ENCODE measurements around the gene SLMAP. TPM values are rescaled to one million over a fixed set of nuclear protein-coding genes. Genes with fewer than 3 reads are reported as not detected.

SLMAP gene
- total and polyA plus RNA-seq, 2 experiments from 2014 or later: 32.1 to 73.0 TPM

DNA sequence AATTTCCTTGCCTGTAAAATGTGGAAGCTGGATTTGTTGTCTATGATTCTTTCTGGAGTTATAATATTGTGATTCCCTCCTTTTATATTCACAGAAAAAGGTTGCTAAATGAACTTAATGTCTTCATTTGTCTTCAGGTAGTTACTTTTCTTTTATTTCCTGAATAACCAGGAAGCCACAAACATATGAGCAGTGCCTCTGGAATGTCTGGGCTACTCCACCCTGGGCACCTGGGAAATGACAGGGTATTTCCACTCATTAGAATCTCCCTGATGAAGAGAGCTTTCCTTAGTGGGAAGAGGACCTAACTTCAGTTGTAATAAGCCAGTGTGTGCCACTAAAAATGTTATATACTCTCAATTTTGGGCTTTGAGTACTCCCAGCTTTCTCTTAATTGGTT, 3.8 kb upstream of the SLMAP start (continued):
- TF ChIP-seq, protein P1, sequence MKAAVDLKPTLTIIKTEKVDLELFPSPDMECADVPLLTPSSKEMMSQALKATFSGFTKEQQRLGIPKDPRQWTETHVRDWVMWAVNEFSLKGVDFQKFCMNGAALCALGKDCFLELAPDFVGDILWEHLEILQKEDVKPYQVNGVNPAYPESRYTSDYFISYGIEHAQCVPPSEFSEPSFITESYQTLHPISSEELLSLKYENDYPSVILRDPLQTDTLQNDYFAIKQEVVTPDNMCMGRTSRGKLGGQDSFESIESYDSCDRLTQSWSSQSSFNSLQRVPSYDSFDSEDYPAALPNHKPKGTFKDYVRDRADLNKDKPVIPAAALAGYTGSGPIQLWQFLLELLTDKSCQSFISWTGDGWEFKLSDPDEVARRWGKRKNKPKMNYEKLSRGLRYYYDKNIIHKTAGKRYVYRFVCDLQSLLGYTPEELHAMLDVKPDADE (IDR thresholded peaks at IDR 0.05): no peak
- no peak for TF ChIP-seq POLR2AphosphoS5 (IDR thresholded peaks at IDR 0.05; ENCODE audit: low read depth)

GRCh38 chr3:57753016-57753415, 3.1 kb upstream of the SLMAP start:
- Histone ChIP-seq H3K27me3 (ENCODE audit: insufficient read depth) (no peaks in the 10 kb centered on the region), H3K4me2 (no peak overlapping the region), H3K4me1 (ENCODE audit: insufficient read depth) (peaks cover 2% of the 10 kb centered on the region; the same call in 1 of the 2 replicates), H2AFZ (no peak overlapping the region), H3K9me2 (ENCODE audit: insufficient read depth) (no peaks in the 10 kb centered on the region), H3F3A (replicated peaks; ENCODE audit: low read depth) (0 out of 2 replicates have a peak, but pooled peaks cover 3% of the 10 kb centered on the region), H4K20me1 (replicated peaks; ENCODE audit: insufficient read depth) (0 out of 2 replicates have a peak, but pooled peaks cover 4% of the 10 kb centered on the region), H3K27ac (ENCODE audit: low read depth) (no peak overlapping the region), H3K4me3 (no peak overlapping the region), H3K36me3 (ENCODE audit: insufficient read depth) (no peaks in the 10 kb centered on the region), H3K79me2 (replicated peaks; ENCODE audit: insufficient read depth) (peaks cover 12% of the 10 kb centered on the region)
- Mint-ChIP-seq H3K4me3 (no peak overlapping the region), H3K27me3 (ENCODE audit: insufficient read depth, low read depth, poor library complexity) (peaks cover 3% of the 10 kb centered on the region), H3K9me3 (no peaks in the 10 kb centered on the region; the same call in 2 of the 3 replicates), H3K27ac (no peak overlapping the region), H3K4me1 (peaks cover 3% of the 10 kb centered on the region; the same call in 2 of the 3 replicates), H3K36me3 (ENCODE audit: low read depth) (peaks cover 8% of the 10 kb centered on the region)
- ATAC-seq (no peak), DNase-seq (ENCODE audit: low spot score) (no peak)
- TF ChIP-seq REST (IDR thresholded peaks at IDR 0.05; ENCODE audit: unreplicated experiment) (no peak), NANOG (IDR thresholded peaks at IDR 0.05; ENCODE audit: borderline replicate concordance) (no peak), EZH2phosphoT487 (IDR thresholded peaks at IDR 0.05; ENCODE audit: unreplicated experiment) (no peak), JUNB (IDR thresholded peaks at IDR 0.05; ENCODE audit: unreplicated experiment) (no peak), EZH2 (IDR thresholded peaks at IDR 0.05; ENCODE audit: low read depth, unreplicated experiment) (no peak), ZNF331 (CRISPR knock-in tag; IDR thresholded peaks at IDR 0.05; ENCODE audit: low read depth) (no peak), ZNF462 (CRISPR knock-in tag; IDR thresholded peaks at IDR 0.05) (no peak), STAT1 (IDR thresholded peaks at IDR 0.05; ENCODE audit: unreplicated experiment) (no peak), POLR2AphosphoS5 (IDR thresholded peaks at IDR 0.05; ENCODE audit: low read depth) (no peak), ZNF114 (CRISPR knock-in tag; IDR thresholded peaks at IDR 0.05) (no peak)
- TF ChIP-seq, protein P1 (IDR thresholded peaks at IDR 0.05): no peak
